CD4-positive, alpha-beta T cell treated with Interleukin-2 at 100 ng/mL for 4 hours (primary cell): ENCODE data around the gene TSC22D2.
"Not testable (repeated sequence)": the region's sequence is repeated elsewhere in the genome, so short reads cannot be mapped to it uniquely, and the experiment has no call there.

Source experiments
- DNase-seq: peaks from one replicate; pipeline ENCODE4 v3.0.0-alpha.2; 2020; ENCODE audit warnings: low spot score

The TSC22D2 gene

GRCh38 chr3:150490277-150490986, 82.3 kb downstream of the TSC22D2 start:
- no peak for DNase-seq

DNA sequence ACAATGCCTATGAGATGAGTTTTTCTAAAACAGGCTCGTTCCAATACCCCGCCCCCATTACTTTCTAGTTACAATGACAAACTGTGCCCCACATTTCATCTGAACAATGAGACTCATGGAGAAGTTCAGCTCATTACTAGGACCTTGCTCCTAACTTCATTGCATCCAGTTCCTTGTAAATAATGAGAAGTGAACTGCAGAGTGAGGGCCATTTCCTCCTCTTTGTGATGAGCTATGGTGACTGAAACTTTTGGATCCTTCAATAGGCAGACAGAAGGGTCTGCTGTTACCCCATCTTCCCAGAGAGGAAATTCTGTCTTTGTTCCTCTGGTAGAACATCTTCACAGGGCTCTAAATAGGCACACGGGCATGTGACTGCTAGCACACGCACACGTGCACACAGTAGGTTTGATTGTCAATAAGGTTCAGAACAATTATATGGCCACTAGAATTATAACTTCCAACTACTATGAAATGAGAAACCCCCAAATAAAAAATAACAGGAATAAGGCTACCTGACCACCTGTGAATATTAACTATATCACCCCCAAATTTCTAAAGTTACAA, 86.4 kb downstream of the TSC22D2 start:
- DNase-seq = no peak

DNA sequence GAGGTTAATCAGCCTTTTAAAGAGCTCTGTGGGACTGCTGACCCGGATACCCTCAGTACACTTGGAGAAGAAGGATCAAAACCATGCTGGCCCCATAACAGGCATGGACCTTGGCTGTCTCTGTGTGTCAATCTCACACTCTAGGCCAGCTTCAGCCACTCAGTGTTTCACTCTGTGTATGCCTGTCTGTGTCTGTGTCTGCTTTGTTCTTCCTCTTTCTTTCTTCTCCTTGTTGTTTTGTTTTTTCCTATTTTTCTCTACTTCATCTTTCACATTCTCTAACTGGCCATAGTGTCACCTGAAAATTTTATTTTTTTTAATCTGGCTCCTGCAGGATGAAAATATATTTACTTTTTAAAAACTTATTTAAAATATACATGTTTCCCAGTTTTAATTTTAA, 87.1 kb downstream of the TSC22D2 start:
- DNase-seq = no peak

DNA sequence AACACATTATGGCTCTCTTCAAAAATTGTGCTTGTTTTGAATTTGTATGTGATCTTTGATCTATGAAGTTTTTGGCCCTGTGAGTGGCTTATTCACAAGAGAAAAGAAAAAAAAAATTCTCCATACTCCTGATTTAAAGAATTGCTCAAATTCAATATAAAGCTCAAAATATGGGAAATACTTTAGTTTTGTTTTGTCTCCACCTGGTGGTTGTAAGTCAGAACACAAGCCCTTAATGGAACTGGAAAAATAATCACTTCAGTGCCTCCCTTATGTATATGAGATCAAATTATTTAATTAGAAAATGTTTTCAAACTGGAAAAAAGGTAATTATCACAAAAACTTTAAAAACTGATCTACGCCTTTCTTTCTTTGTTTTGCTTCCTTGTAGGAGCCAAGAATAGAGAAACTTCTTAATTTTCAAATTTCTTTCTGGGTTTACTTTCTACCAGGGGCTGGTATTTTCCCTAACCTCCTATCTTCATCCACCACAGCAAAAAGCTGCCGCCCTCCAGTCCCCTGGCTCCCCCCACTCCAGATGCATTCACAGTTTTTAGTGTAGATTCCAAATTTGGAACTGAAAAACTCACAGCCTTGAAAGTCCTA, 87.6 kb downstream of the TSC22D2 start:
- DNase-seq = peak; percentile 66

GRCh38 chr3:150497956-150498355, 89.9 kb downstream of the TSC22D2 start:
- no peak for DNase-seq

- DNase-seq = not testable (repeated sequence)
These were observed 92.9 kb downstream of the TSC22D2 start for GRCh38 chr3:150500960-150501359.

DNA sequence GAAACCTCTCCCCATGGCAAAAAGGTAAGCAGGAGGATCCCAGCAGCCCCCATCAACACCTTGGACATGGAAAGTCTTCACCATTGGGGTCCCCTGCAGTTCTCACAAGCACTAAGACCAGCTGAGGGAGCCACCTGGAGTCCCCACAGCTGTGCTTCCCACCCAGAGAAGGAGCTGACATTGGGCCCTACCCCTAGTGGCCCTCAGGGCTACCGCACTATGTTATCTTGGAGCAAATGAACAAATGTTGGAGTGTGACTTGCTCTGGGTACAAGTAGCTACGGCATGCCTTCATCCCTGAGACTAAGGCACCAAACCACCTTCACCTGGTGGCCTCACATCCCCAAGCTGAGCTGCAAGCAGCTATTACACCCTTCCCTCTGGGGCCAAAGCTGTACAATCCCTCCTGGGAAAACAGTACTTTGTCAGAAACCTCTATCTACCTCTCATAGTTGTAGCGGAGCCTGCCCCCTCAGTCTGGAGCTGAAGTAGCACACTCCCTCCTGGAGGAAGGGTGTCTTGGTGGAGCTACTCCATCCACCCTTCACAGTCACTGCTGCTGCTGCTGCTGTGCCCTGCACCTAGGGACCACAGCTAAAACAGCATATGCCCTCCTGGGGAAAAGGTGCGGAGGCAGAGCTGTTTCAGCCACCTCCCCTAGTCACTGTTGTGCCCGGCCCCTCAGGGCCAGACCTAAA, 95.5 kb downstream of the TSC22D2 start:
- DNase-seq = no peak

DNA sequence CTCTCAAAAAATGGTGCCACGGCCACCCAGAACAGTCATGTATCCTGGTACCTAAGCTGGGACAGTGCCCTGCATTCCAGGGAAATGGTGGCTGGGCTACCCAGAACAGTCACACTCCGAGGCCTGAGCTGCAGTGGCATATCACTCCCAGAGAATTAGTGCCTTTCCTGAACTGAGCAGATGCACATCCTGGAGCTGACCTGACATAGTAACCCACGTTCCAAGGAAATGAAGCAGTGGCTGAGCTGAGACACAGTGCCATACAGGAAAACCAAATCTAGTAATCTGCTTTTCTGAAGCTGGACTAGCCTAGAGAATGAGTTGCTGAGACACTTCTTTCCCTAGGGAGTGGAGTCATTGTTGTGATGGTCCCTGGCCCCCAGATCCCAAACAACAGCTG, 96.4 kb downstream of the TSC22D2 start:
- no peak for DNase-seq

DNA sequence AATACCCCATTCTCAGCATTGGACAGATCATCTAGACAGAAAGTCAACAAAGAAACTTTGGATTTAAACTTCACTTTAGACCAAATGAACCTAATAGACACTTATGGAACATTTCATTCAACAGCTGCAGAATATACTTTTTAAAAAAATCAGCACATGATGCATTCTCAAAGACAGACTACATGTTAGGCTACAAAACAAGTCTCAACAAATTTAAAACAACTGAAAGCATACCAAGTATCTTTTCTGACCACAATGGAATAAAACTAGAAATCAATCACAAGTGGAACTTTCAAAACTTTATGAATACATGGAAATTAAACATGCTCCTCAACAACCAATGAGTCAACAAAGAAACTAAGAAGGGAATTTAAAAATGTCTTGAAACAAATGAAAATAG, 100.3 kb downstream of the TSC22D2 start:
- DNase-seq = no peak

DNA sequence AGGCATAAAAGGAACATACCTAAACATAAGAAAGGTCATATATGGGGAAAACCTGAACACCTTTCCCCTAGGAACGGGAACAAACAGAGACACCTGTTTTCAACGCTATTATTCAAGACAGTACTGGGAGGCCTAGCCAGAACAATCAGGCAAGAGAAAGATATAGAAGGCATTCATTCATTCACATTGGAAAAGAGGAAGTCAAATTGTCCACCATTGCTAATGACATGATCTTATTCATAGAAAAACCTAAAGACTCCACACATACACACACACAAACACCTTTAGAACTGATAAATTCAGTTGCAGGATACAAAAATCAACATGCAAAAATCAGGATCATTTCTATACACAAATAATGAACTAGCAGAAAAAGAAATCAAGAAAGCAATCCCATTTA, 101.7 kb downstream of the TSC22D2 start:
- DNase-seq = no peak

DNA sequence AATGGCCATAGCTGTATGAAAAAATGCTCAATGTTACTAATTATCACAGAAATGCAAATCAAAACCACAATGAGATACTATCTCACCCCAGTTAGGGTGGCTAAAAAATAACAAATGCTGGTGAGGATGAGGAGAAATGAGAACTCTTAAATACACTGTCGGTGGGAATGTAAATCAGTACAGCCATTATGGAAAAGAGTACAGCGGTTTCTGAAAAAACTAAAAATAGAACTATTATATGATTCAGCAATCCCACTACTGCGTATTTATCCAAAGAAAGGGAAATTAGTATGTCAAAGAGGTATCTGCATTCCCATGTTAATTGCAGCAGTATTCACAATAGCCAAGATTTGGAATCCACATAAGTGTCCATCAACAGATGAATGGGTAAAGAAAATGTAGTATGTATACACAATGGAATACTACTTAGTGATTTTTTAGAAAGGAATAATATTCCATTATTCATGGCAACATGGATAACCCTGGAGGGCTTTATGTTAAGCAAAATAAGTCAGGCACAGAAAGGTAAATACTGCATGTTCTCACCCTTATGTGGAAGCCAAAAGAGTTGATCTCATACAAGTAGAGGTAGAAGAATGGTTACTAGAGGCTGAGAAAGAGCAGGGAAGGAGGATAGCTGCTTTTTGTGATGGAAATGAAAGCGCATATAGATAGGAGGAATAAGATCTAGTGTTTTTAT, 103.2 kb downstream of the TSC22D2 start:
- DNase-seq = no peak

DNA sequence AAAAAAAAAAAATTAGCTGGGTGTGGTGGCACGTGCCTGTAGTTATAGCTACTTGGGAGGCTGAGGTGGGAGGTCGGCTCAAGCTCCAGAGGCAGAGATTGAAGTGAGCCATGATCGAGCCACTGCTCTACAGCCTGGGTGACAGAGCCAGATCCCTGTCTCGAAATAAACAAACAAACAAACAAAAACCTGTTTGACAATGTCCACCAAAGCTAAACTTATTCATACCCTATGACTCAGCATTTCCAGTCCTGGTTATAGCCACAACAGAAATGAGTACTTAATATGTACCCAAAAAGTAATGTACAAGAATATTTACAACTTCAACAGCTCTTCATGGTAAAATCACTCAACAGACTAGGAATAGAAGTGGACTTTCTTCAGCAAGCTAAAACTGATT, 107.1 kb downstream of the TSC22D2 start:
- DNase-seq = no peak
